Lung (tissue), 12 donors: Measurements from ENCODE around the gene MCCC1. TPM values are rescaled to one million over a fixed set of nuclear protein-coding genes. Genes with fewer than 3 reads are reported as not detected.

Experiments used
- ATAC-seq: fragments of 200-7000 bp; cut with Tn5 transposase; one replicate; pipeline ENCODE4 v1.9.1; 2020; ENCODE audit warnings: moderate number of reproducible peaks; ENCODE audit not compliant: insufficient read depth, low FRiP score
- DNase-seq, 3 donors: peaks; one replicate each; pipeline ENCODE4 v3.0.0-alpha.2; 2013 to 2017
- H3K27ac ChIP-seq, 2 donors: one replicate each; pipeline ENCODE4 v1.5.1; 2013; ENCODE audit warnings: mild to moderate bottlenecking in 2 of 2, moderate library complexity in 2 of 2, control low read depth in 1 of 2, inconsistent platforms in 1 of 2, low read depth in 1 of 2, low read length in 1 of 2
- H3K27me3 ChIP-seq, 3 donors: one replicate each; pipeline ENCODE4 v1.5.1; 2013; ENCODE audit warnings: low read length in 2 of 3; ENCODE audit not compliant: control insufficient read depth in 3 of 3, insufficient read depth in 3 of 3
- H3K36me3 ChIP-seq, 4 donors: one replicate each; pipeline ENCODE4 v1.5.1; 2013; ENCODE audit warnings: low read length in 4 of 4, mild to moderate bottlenecking in 1 of 4, moderate library complexity in 1 of 4; ENCODE audit not compliant: control insufficient read depth in 4 of 4, insufficient read depth in 4 of 4
- H3K4me1 ChIP-seq, 5 donors: one replicate each; pipeline ENCODE4 v1.5.1; 2013; ENCODE audit warnings: low read length in 5 of 5, mild to moderate bottlenecking in 2 of 5, moderate library complexity in 1 of 5; ENCODE audit not compliant: control insufficient read depth in 5 of 5, insufficient read depth in 5 of 5
- H3K4me3 ChIP-seq: one replicate; pipeline ENCODE4 v1.5.1; 2013; ENCODE audit warnings: mild to moderate bottlenecking, control low read depth, moderate library complexity
- H3K9ac ChIP-seq, 2 donors: one replicate each; pipeline ENCODE4 v1.5.1; 2013; ENCODE audit warnings: low read length in 2 of 2, control low read depth in 1 of 2; ENCODE audit not compliant: insufficient read depth in 1 of 2
- H3K9me3 ChIP-seq, 4 donors: one replicate each; pipeline ENCODE4 v1.5.1; 2013; ENCODE audit warnings: low read length in 3 of 4, mild to moderate bottlenecking in 1 of 4, moderate library complexity in 1 of 4; ENCODE audit not compliant: control insufficient read depth in 4 of 4, insufficient read depth in 3 of 4
- CTCF ChIP-seq: IDR thresholded peaks from 2 replicates; pipeline ENCODE4 v1.5.1; 2012; ENCODE audit warnings: mild to moderate bottlenecking; ENCODE audit errors: control extremely low read depth, extremely low read depth
- WGBS, 2 donors: extraction: QIAGEN DNeasy Blood & Tissue Kit; methylation state at CpG; one replicate each; pipeline ENCODE4 v1.1.7; 2013; 5-methylcytosine and 5-hydroxymethylcytosine counted together
- polyA plus RNA-seq, 2 donors: library from polyadenylated mRNA; stranded (reverse); fragments of 200-250 nt; gene quantifications; one replicate each; pipeline ENCODE4 v1.2.1, GENCODE V29; 2013
- total RNA-seq, 2 donors: library from RNA; depleted of rRNA in 1 of 2; stranded (reverse); fragments of >200 nt in 1 of 2; gene quantifications; one replicate each; pipeline ENCODE4 v1.2.1, GENCODE V29; 2014 to 2021
- donor health status: control.
- donor health status: control.
- donor health status: Bipolar disorder and iron deficiency.
- donor health status: healthy.
- donor health status: DM: yes; HTN: yes; CAD: no.

The MCCC1 gene
- total and polyA plus RNA-seq, 4 donors: 21.7 to 126 (median 63.7) TPM

- 95 to 97% methylated on average over 8 of the region's 8 CpGs for WGBS, 2 donors
- H3K9me3 ChIP-seq: no peaks in the 10 kb centered on the region
- ATAC-seq (no peak), DNase-seq (no peak)
- H3K27me3 ChIP-seq: no peaks in the 10 kb centered on the region
- H3K27ac ChIP-seq: no peak overlapping the region
- no peak for TF ChIP-seq CTCF
- no peaks in the 10 kb centered on the region for H3K4me1 ChIP-seq
- H3K36me3 ChIP-seq: peaks cover 7 to 29% (median 23%) of the 10 kb centered on the region in 4 donors
- H3K9ac ChIP-seq: no peak overlapping the region
- H3K4me3 ChIP-seq: no peak overlapping the region
These were observed 7.0 kb downstream of the MCCC1 start for GRCh38 chr3:183092256-183092655.

- no peak for DNase-seq
- ATAC-seq: no peak
- no peaks in the 10 kb centered on the region for H3K9me3 ChIP-seq
- H3K9ac ChIP-seq: no peak overlapping the region
- WGBS, 2 donors: 82 to 93% methylated on average over 2 of the region's 2 CpGs
- H3K27ac ChIP-seq: no peak overlapping the region
- H3K27me3 ChIP-seq: no peaks in the 10 kb centered on the region
- H3K36me3 ChIP-seq: peaks cover 17 to 50% (median 35%) of the 10 kb centered on the region in 4 donors
- no peaks in the 10 kb centered on the region for H3K4me1 ChIP-seq
- TF ChIP-seq CTCF: no peak
- H3K4me3 ChIP-seq: no peak overlapping the region
These were observed 12.1 kb downstream of the MCCC1 start for GRCh38 chr3:183087184-183087583.

- peaks cover 0 to 5% (median 0%) of the 10 kb centered on the region in 5 donors for H3K4me1 ChIP-seq
- no peak for ATAC-seq
- no peak overlapping the region for H3K4me3 ChIP-seq
- TF ChIP-seq CTCF: no peak
- peak in 1 of 3 donors; percentile 14 for DNase-seq
- H3K27ac ChIP-seq: no peak overlapping the region
- no peak overlapping the region for H3K9ac ChIP-seq
- 82 to 96% methylated on average over 9 of the region's 9 CpGs for WGBS, 2 donors
- H3K27me3 ChIP-seq: no peaks in the 10 kb centered on the region
- no peaks in the 10 kb centered on the region for H3K9me3 ChIP-seq
- H3K36me3 ChIP-seq: peaks cover 12 to 53% (median 36%) of the 10 kb centered on the region in 4 donors
These were observed 13.5 kb downstream of the MCCC1 start for GRCh38 chr3:183085634-183086390.
